Smooth muscle cell (in vitro differentiated cells): ENCODE results near the gene KAT7. TPM values are rescaled to one million over a fixed set of nuclear protein-coding genes. Genes with fewer than 3 reads are reported as not detected.

Source experiments
- DNase-seq: peaks from one replicate; lab custom pipeline; 2025; ENCODE audit not compliant: unreplicated experiment; lab: John Stamatoyannopoulos, UW
- H2AFZ ChIP-seq: fragments of 200-600 bp; sonication (generic); 2 replicates; pipeline ENCODE4 v1.6.0; 2016; ENCODE audit warnings: antibody characterized with exemption, low read depth, mild to moderate bottlenecking
- H3F3A ChIP-seq: fragments of 200-600 bp; sonication (generic); 2 replicates; pipeline ENCODE4 v1.6.0; 2017; ENCODE audit warnings: antibody characterized with exemption, low read depth
- H3K27ac ChIP-seq: fragments of 200-600 bp; sonication (generic); 2 replicates; pipeline ENCODE4 v1.5.1; 2016; ENCODE audit warnings: low read depth, mild to moderate bottlenecking
- H3K27me3 ChIP-seq: fragments of 200-600 bp; sonication (generic); 2 replicates; pipeline ENCODE4 v1.6.1; 2016; ENCODE audit warnings: low read depth, mild to moderate bottlenecking
- H3K36me3 ChIP-seq: fragments of 200-600 bp; sonication (generic); 2 replicates; pipeline ENCODE4 v1.5.1; 2016; ENCODE audit warnings: low read depth
- H3K4me1 ChIP-seq: fragments of 200-600 bp; sonication (generic); 2 replicates; pipeline ENCODE4 v1.5.1; 2016; ENCODE audit warnings: low read depth
- H3K4me2 ChIP-seq: fragments of 200-600 bp; sonication (generic); 2 replicates; pipeline ENCODE4 v1.6.0; 2016; ENCODE audit warnings: mild to moderate bottlenecking
- H3K4me3 ChIP-seq: fragments of 200-600 bp; sonication (generic); 2 replicates; pipeline ENCODE4 v1.5.1; 2016; ENCODE audit warnings: mild to moderate bottlenecking
- H3K79me2 ChIP-seq: fragments of 200-600 bp; sonication (generic); 2 replicates; pipeline ENCODE4 v1.6.0; 2016; ENCODE audit warnings: low read depth, mild to moderate bottlenecking
- H3K9ac ChIP-seq: fragments of 200-600 bp; sonication (generic); 2 replicates; pipeline ENCODE4 v1.6.0; 2016; ENCODE audit warnings: low read depth
- H3K9me3 ChIP-seq: fragments of 200-600 bp; sonication (generic); replicated peaks from 2 replicates; pipeline ENCODE4 v1.5.1; 2016; ENCODE audit warnings: low read depth
- H4K20me1 ChIP-seq: fragments of 200-600 bp; sonication (generic); 2 replicates; pipeline ENCODE4 v1.6.0; 2016; ENCODE audit warnings: low read depth
- WGBS: methylation state at CpG from one replicate; pipeline ENCODE4 v1.1.7; 2016; ENCODE audit warnings: low lambda C conversion rate; 5-methylcytosine and 5-hydroxymethylcytosine counted together
- polyA plus RNA-seq: library from polyadenylated mRNA; unstranded; fragments of >200 nt; fragmentation: Nextera tagmentation; extraction: Ambion mirVana; gene quantifications from 2 replicates; pipeline ENCODE4 v1.2.1, GENCODE V29; 2016
- total RNA-seq: library from RNA; depleted of rRNA; stranded (reverse); fragments of >200 nt; gene quantifications from 2 replicates; pipeline ENCODE4 v1.2.3, GENCODE V29; 2014
- TF ChIP-seq, protein P1 (sequence below): fragments of 200-600 bp; sonication (generic); IDR thresholded peaks from 2 replicates; pipeline ENCODE4 v1.5.1; 2017; ENCODE audit warnings: borderline replicate concordance, mild to moderate bottlenecking, antibody characterized with exemption; ENCODE audit not compliant: insufficient read depth, poor library complexity, severe bottlenecking

KAT7 gene
- total and polyA plus RNA-seq, 2 experiments from 2014 or later: 21.7 to 32.0 TPM

DNA sequence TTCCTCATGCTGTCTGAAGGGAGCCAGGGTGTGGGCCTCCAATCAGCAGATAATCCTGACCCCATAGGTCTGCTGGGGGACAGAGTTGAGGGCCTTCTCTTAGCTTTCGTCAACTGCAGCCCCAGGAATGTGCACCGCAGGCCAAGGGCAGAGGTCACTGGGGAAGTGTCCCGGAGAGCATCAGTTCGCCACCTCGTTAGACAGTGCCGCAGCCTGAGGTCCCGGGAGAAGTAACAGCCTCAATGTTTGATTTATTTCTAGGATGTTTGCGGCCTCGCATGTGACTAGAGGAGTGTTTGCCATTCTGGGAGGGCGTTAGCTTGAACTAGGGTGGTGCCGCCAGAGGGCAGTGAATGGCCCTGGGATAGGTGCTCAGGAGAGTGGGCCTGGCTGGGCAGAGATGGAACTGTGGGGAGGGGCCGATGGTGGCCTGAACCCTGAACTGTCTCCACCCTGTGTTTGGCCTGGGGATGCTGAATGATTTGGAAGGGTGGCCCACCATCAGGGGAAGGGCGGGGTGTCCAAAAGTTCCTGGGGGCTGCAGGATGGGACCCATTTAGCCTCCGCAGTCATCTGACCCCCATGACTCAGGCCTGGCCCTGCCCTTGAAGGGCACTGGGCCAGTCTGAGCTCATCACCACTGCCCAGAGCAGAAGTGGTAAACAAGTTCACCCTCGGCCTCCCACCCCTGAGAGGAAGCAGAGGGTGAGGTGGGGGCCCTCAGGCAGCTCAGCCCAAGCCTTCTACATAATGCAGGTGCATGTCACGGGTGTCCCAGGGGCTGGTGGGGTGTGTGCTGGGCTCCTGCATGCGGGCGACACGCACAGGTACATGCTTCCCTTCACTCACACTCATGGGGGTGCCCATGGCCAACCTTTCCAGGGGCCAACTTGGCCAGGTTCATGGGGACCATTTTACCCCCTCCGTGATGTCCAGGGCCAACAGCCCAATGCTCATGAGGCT, 71.8 kb downstream of the KAT7 start:
- no peaks in the 10 kb centered on the region for H3K27me3 ChIP-seq
- WGBS: 84% methylated on average over 19 of the region's 20 CpGs
- TF ChIP-seq, protein P1, sequence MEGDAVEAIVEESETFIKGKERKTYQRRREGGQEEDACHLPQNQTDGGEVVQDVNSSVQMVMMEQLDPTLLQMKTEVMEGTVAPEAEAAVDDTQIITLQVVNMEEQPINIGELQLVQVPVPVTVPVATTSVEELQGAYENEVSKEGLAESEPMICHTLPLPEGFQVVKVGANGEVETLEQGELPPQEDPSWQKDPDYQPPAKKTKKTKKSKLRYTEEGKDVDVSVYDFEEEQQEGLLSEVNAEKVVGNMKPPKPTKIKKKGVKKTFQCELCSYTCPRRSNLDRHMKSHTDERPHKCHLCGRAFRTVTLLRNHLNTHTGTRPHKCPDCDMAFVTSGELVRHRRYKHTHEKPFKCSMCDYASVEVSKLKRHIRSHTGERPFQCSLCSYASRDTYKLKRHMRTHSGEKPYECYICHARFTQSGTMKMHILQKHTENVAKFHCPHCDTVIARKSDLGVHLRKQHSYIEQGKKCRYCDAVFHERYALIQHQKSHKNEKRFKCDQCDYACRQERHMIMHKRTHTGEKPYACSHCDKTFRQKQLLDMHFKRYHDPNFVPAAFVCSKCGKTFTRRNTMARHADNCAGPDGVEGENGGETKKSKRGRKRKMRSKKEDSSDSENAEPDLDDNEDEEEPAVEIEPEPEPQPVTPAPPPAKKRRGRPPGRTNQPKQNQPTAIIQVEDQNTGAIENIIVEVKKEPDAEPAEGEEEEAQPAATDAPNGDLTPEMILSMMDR: peak; percentile 5
- H3K4me1 ChIP-seq: peaks cover 6% of the 10 kb centered on the region
- H2AFZ ChIP-seq: no peak overlapping the region
- no peak overlapping the region for H3K9ac ChIP-seq
- no peak overlapping the region for H3K4me2 ChIP-seq
- H3K79me2 ChIP-seq: no peaks in the 10 kb centered on the region
- H3K9me3 ChIP-seq: no peaks in the 10 kb centered on the region
- H3K4me3 ChIP-seq: no peak overlapping the region
- no peaks in the 10 kb centered on the region for H3F3A ChIP-seq
- DNase-seq: no peak
- H3K36me3 ChIP-seq: no peaks in the 10 kb centered on the region
- no peaks in the 10 kb centered on the region for H4K20me1 ChIP-seq
- H3K27ac ChIP-seq: no peak overlapping the region

DNA sequence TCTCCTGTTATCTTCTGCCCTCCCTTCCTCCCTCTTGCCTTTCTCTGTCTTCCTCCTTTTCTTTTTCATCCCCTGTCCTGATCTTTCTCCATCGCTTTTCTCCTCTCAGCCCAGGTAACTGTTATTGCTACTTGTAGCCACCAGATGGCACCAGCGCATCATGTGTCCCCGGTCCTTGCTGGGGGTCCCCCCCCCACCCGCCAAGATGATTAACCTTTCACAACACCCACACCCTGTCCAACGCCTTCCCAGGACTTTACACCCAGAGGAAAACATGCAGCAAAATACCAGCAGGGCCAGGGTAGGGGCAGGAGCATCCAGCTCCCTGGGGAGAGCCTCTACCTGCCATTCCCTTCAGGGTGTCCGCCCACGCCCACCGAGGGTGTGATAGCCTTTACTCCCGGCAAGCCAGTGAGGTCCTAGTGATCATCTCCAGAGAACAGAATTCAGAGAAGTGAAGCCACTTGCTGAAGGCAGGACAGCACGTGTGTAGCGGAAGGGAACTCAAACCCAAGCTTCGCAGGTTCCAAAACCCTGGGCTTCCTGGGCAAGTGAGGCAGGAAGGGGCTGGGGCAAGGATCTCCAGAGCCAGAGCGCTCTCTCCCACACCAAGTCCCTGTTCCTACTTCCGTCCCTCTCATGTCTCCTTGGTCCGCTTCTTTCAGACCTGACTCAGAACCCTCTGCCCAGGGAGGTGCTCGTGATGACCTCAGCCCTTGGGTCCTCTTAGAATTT, 72.8 kb downstream of the KAT7 start:
- TF ChIP-seq, protein P1: peak; percentile 91
- WGBS: 33% methylated on average over 16 of the region's 16 CpGs
- no peak for DNase-seq
- Histone ChIP-seq H3K9ac (no peak overlapping the region), H3K27me3 (no peaks in the 10 kb centered on the region), H3K27ac (no peak overlapping the region), H3K4me1 (peaks cover 17% of the 10 kb centered on the region), H3K4me2 (peak overlapping the region; percentile 39), H3K36me3 (no peaks in the 10 kb centered on the region), H3K79me2 (no peaks in the 10 kb centered on the region), H3K4me3 (no peak overlapping the region), H3K9me3 (no peaks in the 10 kb centered on the region), H2AFZ (no peak overlapping the region), H4K20me1 (no peaks in the 10 kb centered on the region), H3F3A (no peaks in the 10 kb centered on the region)

DNA sequence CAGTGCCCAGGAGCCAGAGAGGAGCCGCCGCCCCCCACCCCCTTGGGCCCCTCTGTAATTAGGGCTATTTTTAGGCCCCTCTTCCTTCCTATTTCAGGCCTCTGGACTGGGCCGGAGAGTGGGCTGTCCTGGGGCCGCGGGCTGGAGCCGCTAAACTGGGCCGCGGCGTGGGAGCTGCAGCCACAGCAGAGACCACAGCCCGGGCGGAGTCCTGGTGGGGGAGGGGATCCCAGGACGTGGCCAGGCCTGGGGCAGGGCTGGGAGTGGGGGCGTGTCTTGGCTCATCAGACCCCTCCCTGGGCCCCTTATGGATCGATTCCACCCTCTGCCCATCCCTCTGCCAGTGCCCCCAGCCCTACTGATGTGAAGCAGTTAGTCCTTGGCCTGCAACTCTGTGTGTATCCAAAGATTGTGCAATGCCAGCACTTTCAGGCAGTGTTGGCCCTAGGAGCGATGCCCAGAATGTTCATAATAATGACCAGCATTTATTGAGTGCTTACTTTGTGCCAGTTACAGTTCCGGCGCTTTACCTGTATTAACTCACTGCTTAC, 74.4 kb downstream of the KAT7 start:
- TF ChIP-seq, protein P1: no peak
- Histone ChIP-seq H3K4me3 (no peak overlapping the region), H3K4me1 (peaks cover 20% of the 10 kb centered on the region), H3K4me2 (no peak overlapping the region), H3K9me3 (no peaks in the 10 kb centered on the region), H4K20me1 (no peaks in the 10 kb centered on the region), H3K79me2 (no peaks in the 10 kb centered on the region), H3K27me3 (no peaks in the 10 kb centered on the region), H3F3A (no peaks in the 10 kb centered on the region), H3K36me3 (no peaks in the 10 kb centered on the region), H3K9ac (no peak overlapping the region), H3K27ac (no peak overlapping the region), H2AFZ (no peak overlapping the region)
- WGBS: 43% methylated on average over 14 of the region's 17 CpGs
- DNase-seq: no peak
